GM23248 (cell line): ENCODE data around the gene EML6. TPM values are rescaled to one million over a fixed set of nuclear protein-coding genes. Genes with fewer than 3 reads are reported as not detected.

ENCODE experiments used
- DNase-seq: peaks from one replicate; pipeline ENCODE4 v3.0.0-alpha.2; 2015
- H2AFZ ChIP-seq: fragments of 200-600 bp; sonication (generic); 2 replicates; pipeline ENCODE4 v1.6.1; 2016; ENCODE audit warnings: antibody characterized with exemption
- H3F3A ChIP-seq: fragments of 200-600 bp; sonication (generic); 2 replicates; pipeline ENCODE4 v1.6.1; 2016; ENCODE audit warnings: mild to moderate bottlenecking, antibody characterized with exemption, mixed run types; ENCODE audit not compliant: insufficient read depth
- H3K27ac ChIP-seq: fragments of 200-600 bp; sonication (generic); 2 replicates; pipeline ENCODE4 v1.5.1; 2016; ENCODE audit warnings: mild to moderate bottlenecking
- H3K27me3 ChIP-seq: fragments of 200-600 bp; sonication (generic); replicated peaks from 2 replicates; pipeline ENCODE4 v1.6.1; 2016; ENCODE audit warnings: mild to moderate bottlenecking; ENCODE audit not compliant: insufficient read depth
- H3K36me3 ChIP-seq: fragments of 200-600 bp; sonication (generic); 2 replicates; pipeline ENCODE4 v1.6.1; 2016; ENCODE audit warnings: low read depth, mild to moderate bottlenecking
- H3K4me1 ChIP-seq: fragments of 200-600 bp; sonication (generic); 2 replicates; pipeline ENCODE4 v1.6.1; 2016; ENCODE audit warnings: mild to moderate bottlenecking; ENCODE audit not compliant: insufficient read depth
- H3K4me2 ChIP-seq: fragments of 200-600 bp; sonication (generic); one replicate; pipeline ENCODE4 v1.6.1; 2016; ENCODE audit warnings: mild to moderate bottlenecking; ENCODE audit not compliant: unreplicated experiment
- H3K4me3 ChIP-seq: fragments of 200-600 bp; sonication (generic); 2 replicates; pipeline ENCODE4 v1.5.1; 2016; ENCODE audit warnings: mild to moderate bottlenecking
- H3K79me2 ChIP-seq: fragments of 200-600 bp; sonication (generic); 2 replicates; pipeline ENCODE4 v1.6.1; 2016; ENCODE audit warnings: mild to moderate bottlenecking; ENCODE audit not compliant: insufficient read depth
- H3K9ac ChIP-seq: fragments of 200-600 bp; sonication (generic); 2 replicates; pipeline ENCODE4 v1.6.1; 2016; ENCODE audit warnings: mild to moderate bottlenecking
- H3K9me2 ChIP-seq: fragments of 200-600 bp; sonication (generic); 2 replicates; pipeline ENCODE4 v1.6.1; 2016; ENCODE audit warnings: mixed run types, mild to moderate bottlenecking, moderate library complexity; ENCODE audit not compliant: insufficient read depth
- H3K9me3 ChIP-seq: fragments of 200-600 bp; sonication (generic); one replicate; pipeline ENCODE4 v1.6.1; 2017; ENCODE audit warnings: low read depth
- H4K20me1 ChIP-seq: fragments of 200-600 bp; sonication (generic); 2 replicates; pipeline ENCODE4 v1.6.0; 2016; ENCODE audit not compliant: insufficient read depth
- EZH2 ChIP-seq: fragments of 200-600 bp; sonication (generic); IDR thresholded peaks from 2 replicates; pipeline ENCODE4 v1.6.1; 2018; ENCODE audit warnings: antibody characterized with exemption, mild to moderate bottlenecking; ENCODE audit not compliant: insufficient read depth, poor library complexity, severe bottlenecking
- EZH2phosphoT487 ChIP-seq: fragments of 200-600 bp; sonication (generic); IDR thresholded peaks from 2 replicates; pipeline ENCODE4 v1.6.1; 2018; ENCODE audit warnings: antibody characterized with exemption, moderate library complexity, mild to moderate bottlenecking, low read depth; ENCODE audit not compliant: insufficient read depth
- WGBS, 2 experiments: methylation state at CpG; one replicate each; pipeline ENCODE4 v1.1.6; 2015 to 2017; ENCODE audit warnings: low lambda C conversion rate in 2 of 2, low coverage in 1 of 2; ENCODE audit errors: missing lambda C conversion rate in 2 of 2; 5-methylcytosine and 5-hydroxymethylcytosine counted together
- in situ Hi-C: fragments of 300-500 bp; cut with MboI; formaldehyde crosslinking; loops from 2 replicates; pipeline ENCODE4 v1.15.0; 2020
- polyA plus RNA-seq: library from polyadenylated mRNA; unstranded; fragments of >200 nt; fragmentation: Nextera tagmentation; extraction: Ambion mirVana; gene quantifications from 2 replicates; pipeline ENCODE4 v1.2.1, GENCODE V29; 2016
- total RNA-seq: library from RNA; depleted of rRNA; stranded (reverse); fragments of >200 nt; shearing (Covaris generic); gene quantifications from 2 replicates; pipeline ENCODE4 v1.2.3, GENCODE V29; 2014

Gene EML6
- total and polyA plus RNA-seq, 2 experiments from 2014 or later: 0.54 to 0.76 TPM

- no peaks in the 10 kb centered on the region for H3K9me2 ChIP-seq
- 91% methylated on average over 15 of the region's 15 CpGs for WGBS, 2 experiments
- no peak overlapping the region for H3K4me3 ChIP-seq
- H3K27ac ChIP-seq: no peak overlapping the region
- H3K9ac ChIP-seq: no peak overlapping the region
- H3K4me2 ChIP-seq: no peak overlapping the region
- no peaks in the 10 kb centered on the region for H3K36me3 ChIP-seq
- H3K79me2 ChIP-seq: no peaks in the 10 kb centered on the region
- TF ChIP-seq EZH2phosphoT487: no peak
- TF ChIP-seq EZH2: no peak
- H3K27me3 ChIP-seq: no peaks in the 10 kb centered on the region
- peaks cover 13% of the 10 kb centered on the region for H3K4me1 ChIP-seq
- H3F3A ChIP-seq: peaks cover 9% of the 10 kb centered on the region; the same call in 1 of the 2 replicates
- H3K9me3 ChIP-seq: peaks cover 5% of the 10 kb centered on the region
- no peak overlapping the region for H2AFZ ChIP-seq
- DNase-seq: no peak
- H4K20me1 ChIP-seq: no peaks in the 10 kb centered on the region
- in situ Hi-C loops: no loop called here
These were observed 218.0 kb downstream of the EML6 start for GRCh38 chr2:54941248-54941984.

DNA sequence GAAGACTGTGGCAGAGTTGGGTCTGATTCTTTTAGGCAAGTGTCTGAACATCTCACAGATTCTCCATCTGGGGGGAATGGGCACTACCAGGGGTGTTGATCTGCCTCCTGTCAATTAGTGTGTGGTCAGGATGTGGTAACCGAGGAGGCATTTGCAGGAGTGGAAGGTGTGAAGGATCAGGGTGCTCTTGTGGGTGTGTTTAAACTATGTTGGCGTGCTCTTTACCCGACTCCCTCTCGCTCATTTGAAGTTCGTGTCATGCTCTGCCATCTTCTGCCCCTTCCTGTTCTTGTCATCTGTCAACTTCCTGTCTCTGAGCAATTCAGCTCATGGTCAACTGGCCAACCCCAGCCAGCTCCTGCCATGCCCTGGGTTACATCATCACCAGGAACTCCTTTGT is 218.9 kb downstream of the EML6 start:
- TF ChIP-seq EZH2: no peak
- no peak for TF ChIP-seq EZH2phosphoT487
- no peaks in the 10 kb centered on the region for H3K79me2 ChIP-seq
- no peaks in the 10 kb centered on the region for H3K27me3 ChIP-seq
- peaks cover 12% of the 10 kb centered on the region; the same call in 1 of the 2 replicates for H3F3A ChIP-seq
- 89 to 90% methylated on average over 5 of the region's 5 CpGs for WGBS, 2 experiments
- no peak overlapping the region for H3K4me2 ChIP-seq
- no peaks in the 10 kb centered on the region for H3K36me3 ChIP-seq
- in situ Hi-C loops: no loop called here
- no peak for DNase-seq
- H2AFZ ChIP-seq: no peak overlapping the region
- H3K4me1 ChIP-seq: peaks cover 23% of the 10 kb centered on the region
- no peaks in the 10 kb centered on the region for H4K20me1 ChIP-seq
- H3K9me2 ChIP-seq: no peaks in the 10 kb centered on the region
- H3K27ac ChIP-seq: no peak overlapping the region
- peaks cover 5% of the 10 kb centered on the region for H3K9me3 ChIP-seq
- no peak overlapping the region for H3K9ac ChIP-seq
- H3K4me3 ChIP-seq: no peak overlapping the region

GRCh38 chr2:54944724-54945326 is 221.4 kb downstream of the EML6 start:
- H3F3A ChIP-seq: peaks cover 12% of the 10 kb centered on the region; the same call in 1 of the 2 replicates
- no peaks in the 10 kb centered on the region for H3K79me2 ChIP-seq
- no peaks in the 10 kb centered on the region for H4K20me1 ChIP-seq
- no peaks in the 10 kb centered on the region for H3K9me3 ChIP-seq
- H3K4me3 ChIP-seq: no peak overlapping the region
- H2AFZ ChIP-seq: peak overlapping the region; percentile 60; the same call in 1 of the 2 replicates
- DNase-seq: no peak
- no peaks in the 10 kb centered on the region for H3K27me3 ChIP-seq
- H3K4me1 ChIP-seq: peaks cover 29% of the 10 kb centered on the region
- in situ Hi-C loops: no loop called here
- H3K9me2 ChIP-seq: no peaks in the 10 kb centered on the region
- TF ChIP-seq EZH2phosphoT487: no peak
- TF ChIP-seq EZH2: no peak
- H3K36me3 ChIP-seq: no peaks in the 10 kb centered on the region
- WGBS, 2 experiments: 100% methylated on average over 1 of the region's 1 CpG; no CpG with 5 or more reads in 1 of the 2 experiments
- H3K4me2 ChIP-seq: peak overlapping the region; percentile 43
- no peak overlapping the region for H3K9ac ChIP-seq
- H3K27ac ChIP-seq: peak overlapping the region; percentile 72

- 7 to 12% methylated on average over 8 of the region's 8 CpGs for WGBS, 2 experiments
- Histone ChIP-seq H3K27ac (peak overlapping the region; percentile 72), H3K79me2 (no peaks in the 10 kb centered on the region), H3K4me2 (peak overlapping the region; percentile 43), H3K27me3 (no peaks in the 10 kb centered on the region), H3K4me3 (no peak overlapping the region), H3K9me2 (no peaks in the 10 kb centered on the region), H3K9ac (peak overlapping the region; percentile 45), H3K4me1 (peaks cover 32% of the 10 kb centered on the region), H4K20me1 (no peaks in the 10 kb centered on the region), H2AFZ (peak overlapping the region; percentile 60), H3F3A (peaks cover 12% of the 10 kb centered on the region; the same call in 1 of the 2 replicates), H3K9me3 (no peaks in the 10 kb centered on the region), H3K36me3 (no peaks in the 10 kb centered on the region)
- in situ Hi-C loops: no loop called here
- no peak for TF ChIP-seq EZH2phosphoT487
- TF ChIP-seq EZH2: no peak
- DNase-seq: peak; percentile 91
These were observed 222.1 kb downstream of the EML6 start for GRCh38 chr2:54945391-54946219.
